HepG2 (cell line): ENCODE results near the gene KCNT1. TPM values are rescaled to one million over a fixed set of nuclear protein-coding genes. Genes with fewer than 3 reads are reported as not detected.

Source experiments
- ATAC-seq: fragments of 200-7000 bp; cut with Tn5 transposase; 3 replicates; pipeline ENCODE4 v1.9.1; 2020; ENCODE audit warnings: mild to moderate bottlenecking, moderate library complexity
- BruUV-seq: library from RNA; stranded (reverse); fragments of 400-500 nt; replicated peaks from 2 replicates; lab custom pipeline; 2021; lab: Mats Ljungman, UMichigan
- CTCF ChIA-PET: fragments of 300-600 bp; formaldehyde crosslinking; extraction: SDS; loops from one replicate; lab custom pipeline; 2021; ENCODE audit warnings: low total read pairs, inconsistent platforms, low intra/inter-chr PET ratio; lab: Yijun Ruan, JAX
- POLR2A ChIA-PET: fragments of 350-600 bp; sonication (Branson Sonifier 250); formaldehyde crosslinking; loops from one replicate; lab custom pipeline; 2020; ENCODE audit warnings: antibody characterized with exemption, inconsistent platforms; lab: Yijun Ruan, JAX
- DNase-seq: peaks from one replicate; pipeline ENCODE4 v3.0.0-alpha.2; 2015; ENCODE audit warnings: low spot score
- FAIRE-seq: peaks from 3 replicates; lab custom pipeline; 2011; peaks lifted over from hg19 to GRCh38; lab: Jason Lieb, UNC
- H2AFZ ChIP-seq: one replicate; pipeline ENCODE4 v1.6.1; 2011; ENCODE audit warnings: low read length, inconsistent platforms
- H3K27ac ChIP-seq: fragments of 300-600 bp; 3 replicates; pipeline ENCODE4 v1.8.0; 2011; ENCODE audit warnings: mixed run types, mild to moderate bottlenecking, mixed read lengths, low read length, inconsistent platforms; ENCODE audit not compliant: insufficient read depth; ENCODE audit errors: extremely low read length
- H3K27me3 ChIP-seq, 2 experiments: fragments of 200-600 bp in 1 of 2; 2 replicates in 1 of 2; 3 replicates in 1 of 2; pipeline versions ENCODE4 v1.6.0 to v1.8.0; 2011; ENCODE audit warnings: low read length in 2 of 2, mild to moderate bottlenecking in 2 of 2, moderate library complexity in 2 of 2, inconsistent platforms in 1 of 2; ENCODE audit not compliant: insufficient read depth in 2 of 2, control insufficient read depth in 1 of 2
- H3K36me3 ChIP-seq, 2 experiments: fragments of 200-600 bp in 1 of 2; replicated peaks in 1 of 2; 2 replicates in 1 of 2; 3 replicates in 1 of 2; pipeline versions ENCODE4 v1.5.1 to v1.8.0; 2011; ENCODE audit warnings: low read length in 2 of 2, inconsistent platforms in 1 of 2; ENCODE audit not compliant: insufficient read depth in 2 of 2, control insufficient read depth in 1 of 2
- H3K4me1 ChIP-seq: 2 replicates; pipeline ENCODE4 v1.5.1; 2012; ENCODE audit warnings: low read length, inconsistent platforms; ENCODE audit not compliant: insufficient read depth
- H3K4me2 ChIP-seq: 2 replicates; pipeline ENCODE4 v1.6.0; 2011; ENCODE audit warnings: low read depth, low read length, inconsistent platforms
- H3K4me3 ChIP-seq, 3 experiments: fragments of 200-600 bp in 1 of 3; sonication (generic), shearing (Covaris generic) in 1 of 3; replicated peaks in 1 of 3; 2 replicates each; pipeline ENCODE4 v1.5.1; 2011 to 2016; ENCODE audit warnings: low read length in 3 of 3, inconsistent platforms in 2 of 3, low read depth in 2 of 3, mild to moderate bottlenecking in 2 of 3, control low read depth in 1 of 3, mixed read lengths in 1 of 3; ENCODE audit not compliant: insufficient read depth in 1 of 3
- H3K79me2 ChIP-seq: one replicate; pipeline ENCODE4 v1.6.1; 2011; ENCODE audit warnings: low read length, inconsistent platforms; ENCODE audit not compliant: insufficient read depth
- H3K9ac ChIP-seq: 2 replicates; pipeline ENCODE4 v1.6.0; 2011; ENCODE audit warnings: mild to moderate bottlenecking, low read depth, low read length, inconsistent platforms; ENCODE audit not compliant: insufficient read depth
- H3K9me3 ChIP-seq: 2 replicates; pipeline ENCODE4 v1.5.1; 2012; ENCODE audit warnings: mild to moderate bottlenecking, low read length
- H4K20me1 ChIP-seq: 2 replicates; pipeline ENCODE4 v1.6.0; 2011; ENCODE audit warnings: inconsistent platforms, mild to moderate bottlenecking, low read length, moderate library complexity; ENCODE audit not compliant: insufficient read depth
- AKNA ChIP-seq: sonication (generic); formaldehyde crosslinking; IDR thresholded peaks from 2 replicates; pipeline ENCODE4 v1.4.0; 2020; ENCODE audit warnings: missing genetic modification reagents, borderline replicate concordance
- ELF3 ChIP-seq: IDR thresholded peaks from 2 replicates; pipeline ENCODE4 v1.6.1; 2016; ENCODE audit warnings: missing genetic modification reagents, missing compliant biosample characterization
- GATAD1 ChIP-seq: IDR thresholded peaks from 2 replicates; pipeline ENCODE4 v1.6.1; 2016; ENCODE audit warnings: missing genetic modification reagents, missing compliant biosample characterization
- GLMP ChIP-seq: sonication (generic); formaldehyde crosslinking; IDR thresholded peaks from 2 replicates; pipeline ENCODE4 v1.9.0; 2021; ENCODE audit warnings: missing genetic modification reagents, mild to moderate bottlenecking, borderline replicate concordance
- HNF4A ChIP-seq: sonication (generic); formaldehyde crosslinking; IDR thresholded peaks from 2 replicates; pipeline ENCODE4 v1.4.0; 2020; ENCODE audit warnings: missing genetic modification reagents
- MAFK ChIP-seq, 2 experiments: IDR thresholded peaks in 1 of 2; conservative IDR thresholded peaks in 1 of 2; 2 replicates each; pipeline ENCODE4 v1.6.1; 2011; ENCODE audit warnings: improper control_type of control experiment in 2 of 2, low read length in 2 of 2
- MEF2D ChIP-seq: sonication (generic); formaldehyde crosslinking; IDR thresholded peaks from 2 replicates; pipeline ENCODE4 v1.5.1; 2020; ENCODE audit warnings: mild to moderate bottlenecking, missing genetic modification reagents
- MTA3 ChIP-seq: sonication (generic); formaldehyde crosslinking; IDR thresholded peaks from 2 replicates; pipeline ENCODE4 v1.4.0; 2020; ENCODE audit warnings: missing genetic modification reagents
- MTF2 ChIP-seq: sonication (generic); formaldehyde crosslinking; IDR thresholded peaks from 2 replicates; pipeline ENCODE4 v1.5.0; 2020; ENCODE audit warnings: missing genetic modification reagents, borderline replicate concordance
- MXD4 ChIP-seq: IDR thresholded peaks from 2 replicates; pipeline ENCODE4 v1.6.1; 2016; ENCODE audit warnings: mild to moderate bottlenecking, missing biosample characterization, missing genetic modification reagents
- NAIF1 ChIP-seq: sonication (generic); formaldehyde crosslinking; IDR thresholded peaks from 2 replicates; pipeline ENCODE4 v1.5.0; 2020; ENCODE audit warnings: mild to moderate bottlenecking, missing genetic modification reagents, borderline replicate concordance
- RXRB ChIP-seq: IDR thresholded peaks from 2 replicates; pipeline ENCODE4 v1.6.1; 2016; ENCODE audit warnings: borderline replicate concordance, missing genetic modification reagents, missing compliant biosample characterization
- SIN3B ChIP-seq: fragments of 150-350 bp; IDR thresholded peaks from 2 replicates; pipeline ENCODE4 v1.6.1; 2014; ENCODE audit warnings: low read length
- THYN1 ChIP-seq: sonication (generic); formaldehyde crosslinking; IDR thresholded peaks from 2 replicates; pipeline ENCODE4 v1.8.1; 2023; ENCODE audit warnings: low read depth, mild to moderate bottlenecking, moderate library complexity, missing genetic modification reagents, borderline replicate concordance
- ZNF224 ChIP-seq: sonication (generic); formaldehyde crosslinking; IDR thresholded peaks from 2 replicates; pipeline ENCODE4 v1.5.0; 2020; ENCODE audit warnings: mild to moderate bottlenecking, missing genetic modification reagents
- ZNF280B ChIP-seq: sonication (generic); formaldehyde crosslinking; IDR thresholded peaks from 2 replicates; pipeline ENCODE4 v1.5.0; 2020; ENCODE audit warnings: missing genetic modification reagents, mild to moderate bottlenecking, borderline replicate concordance
- ZNF552 ChIP-seq: sonication (generic); formaldehyde crosslinking; IDR thresholded peaks from 2 replicates; pipeline ENCODE4 v1.9.0; 2022; ENCODE audit warnings: missing genetic modification reagents, mild to moderate bottlenecking, borderline replicate concordance
- ZNF879 ChIP-seq: sonication (generic); formaldehyde crosslinking; IDR thresholded peaks from 2 replicates; pipeline ENCODE4 v1.8.1; 2023; ENCODE audit warnings: missing genetic modification reagents
- WGBS: methylation state at CpG from one replicate; pipeline ENCODE4 v1.1.6; 2017; ENCODE audit warnings: low lambda C conversion rate; 5-methylcytosine and 5-hydroxymethylcytosine counted together
- in situ Hi-C: cut with HindIII; loops from 2 replicates; pipeline ENCODE4 v1.10.0; 2017; ENCODE audit warnings: low pct_unique_long_range_greater_than_20kb; ENCODE audit not compliant: extremely low pct_ligation_motif_present
- intact Hi-C: fragments of 100-400 bp; cut with micrococcal nuclease; formaldehyde crosslinking; loops from one replicate; pipeline ENCODE4 v1.10.0; 2022; ENCODE audit not compliant: unreplicated experiment
- polyA plus RNA-seq, 8 experiments: library from polyadenylated mRNA; depleted of rRNA in 3 of 8; stranded (reverse) in 7 of 8; unstranded in 1 of 8; fragments of >200 nt; fragmentation: Illumina TruSeq in 4 of 8; extraction: Trizol in 4 of 8; gene quantifications; 2 replicates each; pipeline versions ENCODE4 v1.2.1 to v1.2.3, GENCODE V29; 2011 to 2016; ENCODE audit warnings: low read depth in 4 of 8, missing spikeins in 1 of 8, mixed read lengths in 1 of 8; ENCODE audit not compliant: insufficient read depth in 1 of 8
- total RNA-seq, 5 experiments: library from RNA; depleted of rRNA; stranded (reverse); fragments of >200 nt; fragmentation: Illumina TruSeq; extraction: Trizol; gene quantifications; 2 replicates each; pipeline ENCODE4 v1.2.3, GENCODE V29; 2016; ENCODE audit warnings: low read depth in 1 of 5

KCNT1 gene
- total and polyA plus RNA-seq, 2 of the 13 experiments (the other 11 are each of a cell fraction or from before 2014, with no cell fraction given), result not detected

DNA sequence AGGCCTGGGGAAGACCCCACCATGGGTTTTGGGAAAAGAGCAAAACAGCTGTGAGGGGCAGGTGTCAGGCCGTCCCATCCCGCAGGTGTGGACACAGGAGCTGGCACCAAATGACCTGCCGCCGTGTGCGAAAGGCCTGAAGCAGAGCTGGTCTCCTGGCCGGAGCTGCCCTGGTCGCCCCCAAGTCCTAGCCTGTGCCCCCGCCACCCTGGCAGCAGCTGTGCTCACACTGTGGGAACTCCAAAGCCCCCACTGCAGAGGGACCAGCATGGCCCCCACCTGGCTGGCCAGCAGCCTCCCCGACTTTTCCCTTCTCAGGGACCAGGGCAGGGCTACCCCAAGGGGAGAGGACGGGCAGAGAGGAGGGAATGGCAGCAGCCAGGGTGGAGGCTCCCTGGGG is 88.4 kb downstream of the KCNT1 start (continued):
- TF ChIP-seq ZNF552 (CRISPR knock-in tag), result no peak
- no peak for TF ChIP-seq GLMP (CRISPR knock-in tag)
- TF ChIP-seq, all 625 proteins: peak for 0

GRCh38 chr9:135790850-135791249 is 88.9 kb downstream of the KCNT1 start:
- POLR2A ChIA-PET, result no interaction called here
- no peak overlapping the region for H3K4me3 ChIP-seq
- intact Hi-C loops (no loop called here), in situ Hi-C loops (no loop called here)
- H3K9me3 ChIP-seq, result no peaks in the 10 kb centered on the region
- H3K27ac ChIP-seq, result no peak overlapping the region
- CTCF ChIA-PET, result no interaction called here
- H4K20me1 ChIP-seq, result 0 out of 2 replicates have a peak, but pooled peaks cover 3% of the 10 kb centered on the region
- H3K4me2 ChIP-seq, result no peak overlapping the region
- no peaks in the 10 kb centered on the region for H3K4me1 ChIP-seq
- FAIRE-seq (no peak), DNase-seq (no peak), ATAC-seq (no peak)
- no peak overlapping the region for H3K9ac ChIP-seq
- 7% methylated on average over 8 of the region's 11 CpGs for WGBS
- BruUV-seq, result no TSS peak
- peaks cover 21 to 87% of the 10 kb centered on the region in 2 experiments; a peak in 4 of 5 replicates for H3K27me3 ChIP-seq
- no peak overlapping the region for H2AFZ ChIP-seq
- no peaks in the 10 kb centered on the region for H3K79me2 ChIP-seq
- no peaks in the 10 kb centered on the region for H3K36me3 ChIP-seq
- TF ChIP-seq NAIF1 (CRISPR knock-in tag) (no peak), AKNA (CRISPR knock-in tag) (no peak), RXRB (CRISPR knock-in tag) (no peak), MTF2 (CRISPR knock-in tag) (no peak), ZNF224 (CRISPR knock-in tag) (no peak), MXD4 (no peak), MTA3 (CRISPR knock-in tag) (no peak), MAFK (conservative IDR thresholded peaks at IDR 0.05 in 1 of 2, IDR thresholded peaks at IDR 0.05 in 1 of 2; ENCODE audit: low read length in 2 of 2) (no peak), GATAD1 (CRISPR knock-in tag) (no peak), SIN3B (no peak), ELF3 (no peak), HNF4A (CRISPR knock-in tag) (no peak), ZNF280B (CRISPR knock-in tag) (no peak), ZNF879 (CRISPR knock-in tag) (no peak), THYN1 (no peak), MEF2D (CRISPR knock-in tag) (no peak)
